Measurements from ENCODE around the gene UBE2D1. TPM values are rescaled to one million over a fixed set of nuclear protein-coding genes. Genes with fewer than 3 reads are reported as not detected.

Gene UBE2D1
- total and polyA plus RNA-seq, 8 donors, result 20.6 to 34.8 (median 33.0) TPM

- no peak for ATAC-seq
- DNase-seq, result no peak
- H3K9me3 ChIP-seq, result no peaks in the 10 kb centered on the region
- H3K36me3 ChIP-seq, result peaks cover 4 to 74% of the 10 kb centered on the region in 2 donors
- H3K27me3 ChIP-seq, result no peaks in the 10 kb centered on the region
- no peak for TF ChIP-seq CTCF (IDR thresholded peaks at IDR 0.05)
- intact Hi-C loops (cut with DNase I), result no loop called here
- H3K27ac ChIP-seq, result no peak overlapping the region
- H3K4me3 ChIP-seq, result no peak overlapping the region
- no peaks in the 10 kb centered on the region for H3K4me1 ChIP-seq
Observed at GRCh38 chr10:58394471-58394870, 59.7 kb downstream of the UBE2D1 start.

GRCh38 chr10:58396057-58396456, 61.3 kb downstream of the UBE2D1 start:
- no peaks in the 10 kb centered on the region for H3K9me3 ChIP-seq
- DNase-seq (no peak), ATAC-seq (no peak)
- H3K4me3 ChIP-seq, result no peak overlapping the region
- no peaks in the 10 kb centered on the region for H3K27me3 ChIP-seq
- intact Hi-C loops (cut with DNase I), result no loop called here
- H3K36me3 ChIP-seq, result peaks cover 4 to 59% of the 10 kb centered on the region in 2 donors
- no peaks in the 10 kb centered on the region for H3K4me1 ChIP-seq
- no peak overlapping the region for H3K27ac ChIP-seq
- TF ChIP-seq CTCF (IDR thresholded peaks at IDR 0.05), result no peak

GRCh38 chr10:58397830-58398229, 63.0 kb downstream of the UBE2D1 start:
- no peak for TF ChIP-seq CTCF (IDR thresholded peaks at IDR 0.05)
- Histone ChIP-seq H3K9me3 (no peaks in the 10 kb centered on the region), H3K4me3 (no peak overlapping the region), H3K27me3 (no peaks in the 10 kb centered on the region), H3K4me1 (no peaks in the 10 kb centered on the region), H3K27ac (no peak overlapping the region), H3K36me3 (peaks cover 4 to 50% of the 10 kb centered on the region in 2 donors)
- ATAC-seq, result no peak
- intact Hi-C loops (cut with DNase I), result no loop called here
- no peak for DNase-seq

GRCh38 chr10:58399410-58399809, 64.6 kb downstream of the UBE2D1 start:
- H3K4me3 ChIP-seq, result no peak overlapping the region
- ATAC-seq, result no peak
- peaks cover 4 to 34% of the 10 kb centered on the region in 2 donors for H3K36me3 ChIP-seq
- H3K4me1 ChIP-seq, result no peaks in the 10 kb centered on the region
- DNase-seq, result no peak
- intact Hi-C loops (cut with DNase I), result no loop called here
- H3K9me3 ChIP-seq, result no peaks in the 10 kb centered on the region
- no peak for TF ChIP-seq CTCF (IDR thresholded peaks at IDR 0.05)
- no peak overlapping the region for H3K27ac ChIP-seq
- H3K27me3 ChIP-seq, result no peaks in the 10 kb centered on the region

- Histone ChIP-seq H3K27me3 (no peaks in the 10 kb centered on the region), H3K9me3 (no peaks in the 10 kb centered on the region), H3K36me3 (peaks cover 0 to 23% of the 10 kb centered on the region in 2 donors), H3K4me1 (no peaks in the 10 kb centered on the region), H3K4me3 (no peak overlapping the region), H3K27ac (no peak overlapping the region)
- TF ChIP-seq CTCF (IDR thresholded peaks at IDR 0.05), result no peak
- DNase-seq (no peak), ATAC-seq (no peak)
- intact Hi-C loops (cut with DNase I), result no loop called here
Observed at GRCh38 chr10:58400609-58401008, 65.8 kb downstream of the UBE2D1 start.
